BE2C (cell line): ENCODE measurements around the gene CD9. TPM values are rescaled to one million over a fixed set of nuclear protein-coding genes. Genes with fewer than 3 reads are reported as not detected.
"Not testable (repeated sequence)": the region's sequence is repeated elsewhere in the genome, so short reads cannot be mapped to it uniquely, and the experiment has no call there.

Source experiments
- DNase-seq: peaks from one replicate; pipeline ENCODE4 v3.0.0-alpha.2; 2020
- H3K27me3 ChIP-seq: fragments of 250-450 bp; sonication (Bioruptor Pico); 2 replicates; pipeline ENCODE4 v1.5.1; 2020; ENCODE audit warnings: mild to moderate bottlenecking
- H3K36me3 ChIP-seq: fragments of 250-450 bp; sonication (Bioruptor Pico); 2 replicates; pipeline ENCODE4 v1.5.1; 2020; ENCODE audit warnings: mild to moderate bottlenecking
- H3K4me1 ChIP-seq: fragments of 250-450 bp; sonication (Bioruptor Pico); 2 replicates; pipeline ENCODE4 v1.5.1; 2020
- H3K4me3 ChIP-seq: 2 replicates; pipeline ENCODE4 v1.5.1; 2011; ENCODE audit warnings: low read depth, low read length
- H3K9me3 ChIP-seq: fragments of 250-450 bp; sonication (Bioruptor Pico); 2 replicates; pipeline ENCODE4 v1.5.1; 2020
- polyA plus RNA-seq: library from polyadenylated mRNA; unstranded; fragments of >200 nt; gene quantifications from one replicate; pipeline ENCODE4 v1.2.1, GENCODE V29; 2012; ENCODE audit warnings: low read depth, missing spikeins; ENCODE audit not compliant: insufficient read length, insufficient read depth
- TF ChIP-seq, protein P1 (sequence below): IDR thresholded peaks from 2 replicates; pipeline ENCODE4 v1.5.1; 2012; ENCODE audit warnings: mild to moderate bottlenecking, low read depth, low read length

The CD9 gene
- polyA plus RNA-seq: 26.6 TPM

- Histone ChIP-seq H3K4me1 (peaks cover 6% of the 10 kb centered on the region), H3K4me3 (peak within 1 kb of the TSS; percentile 80), H3K36me3 (peaks cover 3% of the 10 kb centered on the region; the same call in 1 of the 2 replicates), H3K27me3 (no peaks in the 10 kb centered on the region), H3K9me3 (no peaks in the 10 kb centered on the region)
- peak; percentile 59 for DNase-seq
- TF ChIP-seq, protein P1, sequence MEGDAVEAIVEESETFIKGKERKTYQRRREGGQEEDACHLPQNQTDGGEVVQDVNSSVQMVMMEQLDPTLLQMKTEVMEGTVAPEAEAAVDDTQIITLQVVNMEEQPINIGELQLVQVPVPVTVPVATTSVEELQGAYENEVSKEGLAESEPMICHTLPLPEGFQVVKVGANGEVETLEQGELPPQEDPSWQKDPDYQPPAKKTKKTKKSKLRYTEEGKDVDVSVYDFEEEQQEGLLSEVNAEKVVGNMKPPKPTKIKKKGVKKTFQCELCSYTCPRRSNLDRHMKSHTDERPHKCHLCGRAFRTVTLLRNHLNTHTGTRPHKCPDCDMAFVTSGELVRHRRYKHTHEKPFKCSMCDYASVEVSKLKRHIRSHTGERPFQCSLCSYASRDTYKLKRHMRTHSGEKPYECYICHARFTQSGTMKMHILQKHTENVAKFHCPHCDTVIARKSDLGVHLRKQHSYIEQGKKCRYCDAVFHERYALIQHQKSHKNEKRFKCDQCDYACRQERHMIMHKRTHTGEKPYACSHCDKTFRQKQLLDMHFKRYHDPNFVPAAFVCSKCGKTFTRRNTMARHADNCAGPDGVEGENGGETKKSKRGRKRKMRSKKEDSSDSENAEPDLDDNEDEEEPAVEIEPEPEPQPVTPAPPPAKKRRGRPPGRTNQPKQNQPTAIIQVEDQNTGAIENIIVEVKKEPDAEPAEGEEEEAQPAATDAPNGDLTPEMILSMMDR: no peak
Observed at GRCh38 chr12:6200256-6201212, at the start of gene CD9. Gene CD9 (plus strand): TSS chr12:6200400. CDS start chr12:6200500, 100 bp downstream.

- Histone ChIP-seq H3K27me3 (no peaks in the 10 kb centered on the region), H3K9me3 (no peaks in the 10 kb centered on the region), H3K4me1 (peaks cover 6% of the 10 kb centered on the region; the same call in 1 of the 2 replicates), H3K36me3 (no peaks in the 10 kb centered on the region), H3K4me3 (no peak overlapping the region)
- DNase-seq: peak; percentile 88
- TF ChIP-seq, protein P1: no peak
Observed at GRCh38 chr12:6154730-6155459, 45.3 kb upstream of the CD9 start.

- H3K9me3 ChIP-seq: no peaks in the 10 kb centered on the region
- H3K4me3 ChIP-seq: no peak overlapping the region
- peaks cover 6% of the 10 kb centered on the region; the same call in 1 of the 2 replicates for H3K4me1 ChIP-seq
- no peaks in the 10 kb centered on the region for H3K27me3 ChIP-seq
- TF ChIP-seq, protein P1: no peak
- DNase-seq: no peak
- H3K36me3 ChIP-seq: no peaks in the 10 kb centered on the region
Observed at GRCh38 chr12:6157482-6157881, 42.7 kb upstream of the CD9 start.

- no peak overlapping the region for H3K4me3 ChIP-seq
Observed at GRCh38 chr12:6158255-6158654, 41.9 kb upstream of the CD9 start.

GRCh38 chr12:6158749-6159148, 41.5 kb upstream of the CD9 start:
- no peaks in the 10 kb centered on the region for H3K9me3 ChIP-seq
- TF ChIP-seq, protein P1: no peak
- no peaks in the 10 kb centered on the region for H3K27me3 ChIP-seq
- no peaks in the 10 kb centered on the region for H3K36me3 ChIP-seq
- no peak for DNase-seq
- H3K4me1 ChIP-seq: peaks cover 6% of the 10 kb centered on the region; the same call in 1 of the 2 replicates
- H3K4me3 ChIP-seq: no peak overlapping the region

More at GRCh38 chr12:6158255-6158654, 41.9 kb upstream of the CD9 start:
- no peaks in the 10 kb centered on the region for H3K36me3 ChIP-seq
- TF ChIP-seq, protein P1: no peak
- H3K27me3 ChIP-seq: no peaks in the 10 kb centered on the region
- DNase-seq: no peak
- H3K9me3 ChIP-seq: no peaks in the 10 kb centered on the region
- H3K4me1 ChIP-seq: peaks cover 6% of the 10 kb centered on the region; the same call in 1 of the 2 replicates

- not testable (repeated sequence) for DNase-seq, H3K4me1 ChIP-seq, H3K9me3 ChIP-seq, H3K27me3 ChIP-seq, H3K4me3 ChIP-seq, H3K36me3 ChIP-seq
Observed at GRCh38 chr12:6159166-6160011, 40.8 kb upstream of the CD9 start.

DNA sequence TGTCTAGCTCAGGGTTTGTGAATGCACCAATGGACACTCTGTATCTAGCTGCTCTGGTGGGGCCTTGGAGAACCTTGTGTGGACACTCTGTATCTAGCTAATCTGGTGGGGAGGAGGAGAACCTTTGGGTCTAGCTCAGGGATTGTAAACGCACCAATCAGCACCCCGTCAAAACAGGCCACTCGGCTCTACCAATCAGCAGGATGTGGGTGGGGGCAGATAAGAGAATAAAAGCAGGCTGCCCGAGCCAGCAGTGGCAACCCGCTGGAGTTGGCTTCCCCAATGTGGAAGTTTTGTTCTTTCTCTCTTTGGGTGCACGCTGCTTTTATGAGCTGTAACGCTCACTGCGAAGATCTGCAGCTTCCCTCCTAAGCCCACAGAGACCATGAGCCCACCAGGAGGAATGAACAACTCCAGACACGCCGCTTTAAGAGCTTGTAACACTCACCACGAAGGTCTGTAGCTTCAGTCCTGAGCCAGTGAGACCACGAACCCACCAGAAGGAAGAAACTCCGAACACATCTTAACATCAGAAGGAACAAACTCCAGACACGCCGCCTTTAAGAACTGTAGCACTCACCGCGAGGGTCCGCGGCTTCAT, 40.1 kb upstream of the CD9 start:
- not testable (repeated sequence) for H3K27me3 ChIP-seq, H3K4me1 ChIP-seq, H3K9me3 ChIP-seq, DNase-seq, H3K36me3 ChIP-seq, H3K4me3 ChIP-seq
